Prostate gland (tissue), 2 donors: ENCODE measurements around the gene SUMF2. TPM values are rescaled to one million over a fixed set of nuclear protein-coding genes. Genes with fewer than 3 reads are reported as not detected.
"Not testable (repeated sequence)": the region's sequence is repeated elsewhere in the genome, so short reads cannot be mapped to it uniquely, and the experiment has no call there.

Source experiments
- DNase-seq: peaks from one replicate; pipeline ENCODE4 v3.0.0-alpha.2; 2019; ENCODE audit warnings: low spot score
- H3K27ac ChIP-seq, 2 donors: fragments of 200-600 bp; sonication (generic); 2 replicates each; pipeline ENCODE4 v1.5.1; 2017 to 2019
- H3K27me3 ChIP-seq: fragments of 200-600 bp; sonication (generic); replicated peaks from 2 replicates; pipeline ENCODE4 v1.5.1; 2019; ENCODE audit not compliant: insufficient read depth
- H3K36me3 ChIP-seq, 2 donors: fragments of 200-600 bp; sonication (generic); 1 replicate in 1 of 2; 2 replicates in 1 of 2; pipeline versions ENCODE4 v1.5.1 to v1.8.1; 2017 to 2019
- H3K4me1 ChIP-seq: fragments of 200-600 bp; sonication (generic); replicated peaks from 2 replicates; pipeline ENCODE4 v1.5.1; 2019
- H3K4me3 ChIP-seq, 2 donors: fragments of 200-600 bp; sonication (generic); 2 replicates each; pipeline ENCODE4 v1.5.1; 2017 to 2019
- H3K9me3 ChIP-seq: fragments of 200-600 bp; sonication (generic); 2 replicates; pipeline ENCODE4 v1.5.1; 2017
- POLR2A ChIP-seq: fragments of 450-650 bp; IDR thresholded peaks from one replicate; pipeline ENCODE4 v1.6.1; 2016; ENCODE audit warnings: antibody characterized with exemption, mild to moderate bottlenecking
- POLR2AphosphoS5 ChIP-seq: sonication (generic); formaldehyde crosslinking; IDR thresholded peaks from one replicate; pipeline ENCODE4 v1.6.1; 2017; ENCODE audit warnings: antibody characterized with exemption
- WGBS: methylation state at CpG from one replicate; pipeline ENCODE4 v1.1.5; 2018; 5-methylcytosine and 5-hydroxymethylcytosine counted together
- intact Hi-C: fragments of 100-400 bp; cut with DNase I; formaldehyde crosslinking; loops from one replicate; pipeline ENCODE4 v1.14.2; 2022
- total RNA-seq, 2 donors: library from RNA; depleted of rRNA; stranded (reverse); fragments of >200 nt; gene quantifications; one replicate each; pipeline ENCODE4 v1.1.0, GENCODE V29; 2016
- TF ChIP-seq, protein P1 (sequence below), 4 experiments: fragments of 200-600 bp in 2 of 4; fragments of 450-650 bp in 2 of 4; sonication (generic) in 2 of 4; IDR thresholded peaks; 1 replicate in 3 of 4; 2 replicates in 1 of 4; pipeline ENCODE4 v1.5.1; 2016 to 2019; ENCODE audit warnings: antibody characterized with exemption in 4 of 4, mild to moderate bottlenecking in 2 of 4, moderate library complexity in 2 of 4

Gene SUMF2
- total RNA-seq, 2 donors from 2014 or later, result 152 to 210 TPM

DNA sequence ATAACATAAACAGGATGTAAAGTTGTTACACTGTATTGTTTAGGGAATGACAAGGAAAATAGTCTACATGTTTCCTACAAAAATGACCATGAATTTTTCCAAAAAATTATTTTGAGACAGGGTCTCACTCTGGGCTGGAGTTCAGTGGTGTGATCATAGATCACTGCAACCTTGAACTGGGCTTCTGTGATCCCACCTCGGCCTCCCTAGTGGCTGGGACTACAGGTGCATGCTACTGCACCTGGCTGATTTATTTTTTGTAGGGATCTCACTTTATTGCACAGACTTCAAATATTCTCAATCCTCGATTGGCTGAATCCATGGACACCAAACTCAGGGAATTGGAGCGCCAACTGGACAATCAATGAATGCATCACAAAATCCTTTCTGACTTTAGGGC is 35.6 kb downstream of the SUMF2 start:
- H3K4me3 ChIP-seq, result no peak overlapping the region
- 88% methylated on average over 3 of the region's 3 CpGs for WGBS
- H3K9me3 ChIP-seq, result no peaks in the 10 kb centered on the region
- H3K27ac ChIP-seq, result no peak overlapping the region
- H3K27me3 ChIP-seq, result no peaks in the 10 kb centered on the region
- H3K36me3 ChIP-seq, result peaks cover 0 to 13% of the 10 kb centered on the region in 2 donors
- DNase-seq, result no peak
- H3K4me1 ChIP-seq, result no peaks in the 10 kb centered on the region
- intact Hi-C loops, result no loop called here
- TF ChIP-seq, protein P1, sequence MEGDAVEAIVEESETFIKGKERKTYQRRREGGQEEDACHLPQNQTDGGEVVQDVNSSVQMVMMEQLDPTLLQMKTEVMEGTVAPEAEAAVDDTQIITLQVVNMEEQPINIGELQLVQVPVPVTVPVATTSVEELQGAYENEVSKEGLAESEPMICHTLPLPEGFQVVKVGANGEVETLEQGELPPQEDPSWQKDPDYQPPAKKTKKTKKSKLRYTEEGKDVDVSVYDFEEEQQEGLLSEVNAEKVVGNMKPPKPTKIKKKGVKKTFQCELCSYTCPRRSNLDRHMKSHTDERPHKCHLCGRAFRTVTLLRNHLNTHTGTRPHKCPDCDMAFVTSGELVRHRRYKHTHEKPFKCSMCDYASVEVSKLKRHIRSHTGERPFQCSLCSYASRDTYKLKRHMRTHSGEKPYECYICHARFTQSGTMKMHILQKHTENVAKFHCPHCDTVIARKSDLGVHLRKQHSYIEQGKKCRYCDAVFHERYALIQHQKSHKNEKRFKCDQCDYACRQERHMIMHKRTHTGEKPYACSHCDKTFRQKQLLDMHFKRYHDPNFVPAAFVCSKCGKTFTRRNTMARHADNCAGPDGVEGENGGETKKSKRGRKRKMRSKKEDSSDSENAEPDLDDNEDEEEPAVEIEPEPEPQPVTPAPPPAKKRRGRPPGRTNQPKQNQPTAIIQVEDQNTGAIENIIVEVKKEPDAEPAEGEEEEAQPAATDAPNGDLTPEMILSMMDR (IDR thresholded peaks at IDR 0.05), result no peak
- TF ChIP-seq POLR2A (no peak), POLR2AphosphoS5 (no peak)

DNA sequence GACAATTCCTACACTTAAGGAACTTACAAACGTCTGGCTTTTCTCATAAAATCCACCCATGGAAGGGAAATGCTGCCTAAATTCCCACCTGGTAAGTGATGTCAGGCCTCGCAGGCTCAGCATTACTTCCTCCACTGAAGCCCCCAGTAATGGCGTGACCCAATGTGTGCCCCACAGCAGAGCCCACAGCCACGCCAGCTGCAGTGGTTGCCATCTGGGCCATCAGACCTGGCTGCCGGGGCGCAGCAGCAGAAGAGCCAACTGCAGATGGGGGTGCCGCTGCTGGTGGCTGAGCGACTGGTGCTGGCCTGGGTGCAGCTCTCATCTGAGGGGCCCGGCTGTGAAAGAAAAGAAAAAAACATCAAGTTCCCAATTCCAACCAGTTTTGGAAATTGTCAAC is 40.1 kb downstream of the SUMF2 start:
- H3K4me3 ChIP-seq, H3K27me3 ChIP-seq, H3K4me1 ChIP-seq, H3K9me3 ChIP-seq, H3K27ac ChIP-seq, intact Hi-C loops, DNase-seq: not testable (repeated sequence)
- WGBS, result 89% methylated on average over 9 of the region's 9 CpGs
- peaks cover 0 to 13% of the 10 kb centered on the region in 2 donors for H3K36me3 ChIP-seq

DNA sequence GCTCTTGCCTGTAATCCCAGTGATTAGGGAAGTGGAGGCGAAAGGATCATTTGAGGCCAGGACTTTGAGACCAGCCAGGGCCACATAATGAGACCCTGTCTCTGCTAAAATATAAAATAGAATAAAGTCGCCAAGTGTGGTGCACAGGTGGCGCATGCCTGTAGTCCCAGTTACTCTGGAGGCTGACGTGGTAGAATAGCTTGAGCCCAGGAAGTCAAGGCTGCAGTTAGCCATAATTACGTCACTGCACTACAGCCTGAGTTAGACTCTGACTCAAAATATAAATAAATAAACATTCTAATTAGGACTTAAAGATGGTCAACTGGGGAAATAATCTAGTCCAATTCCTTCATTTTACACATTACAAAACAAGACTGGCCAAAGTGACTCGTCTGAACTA is 41.4 kb downstream of the SUMF2 start:
- H3K27me3 ChIP-seq, result no peaks in the 10 kb centered on the region
- intact Hi-C loops, result no loop called here
- H3K9me3 ChIP-seq, result no peaks in the 10 kb centered on the region
- WGBS, result 14% methylated on average over 6 of the region's 6 CpGs
- H3K4me1 ChIP-seq, result no peaks in the 10 kb centered on the region
- peak overlapping the region; percentile 59 to 83 for H3K4me3 ChIP-seq
- peak overlapping the region; percentile 85 to 91 for H3K27ac ChIP-seq
- TF ChIP-seq POLR2A (no peak), POLR2AphosphoS5 (no peak)
- TF ChIP-seq, protein P1 (IDR thresholded peaks at IDR 0.05), result no peak
- H3K36me3 ChIP-seq, result peaks cover 0 to 13% of the 10 kb centered on the region in 2 donors
- no peak for DNase-seq

DNA sequence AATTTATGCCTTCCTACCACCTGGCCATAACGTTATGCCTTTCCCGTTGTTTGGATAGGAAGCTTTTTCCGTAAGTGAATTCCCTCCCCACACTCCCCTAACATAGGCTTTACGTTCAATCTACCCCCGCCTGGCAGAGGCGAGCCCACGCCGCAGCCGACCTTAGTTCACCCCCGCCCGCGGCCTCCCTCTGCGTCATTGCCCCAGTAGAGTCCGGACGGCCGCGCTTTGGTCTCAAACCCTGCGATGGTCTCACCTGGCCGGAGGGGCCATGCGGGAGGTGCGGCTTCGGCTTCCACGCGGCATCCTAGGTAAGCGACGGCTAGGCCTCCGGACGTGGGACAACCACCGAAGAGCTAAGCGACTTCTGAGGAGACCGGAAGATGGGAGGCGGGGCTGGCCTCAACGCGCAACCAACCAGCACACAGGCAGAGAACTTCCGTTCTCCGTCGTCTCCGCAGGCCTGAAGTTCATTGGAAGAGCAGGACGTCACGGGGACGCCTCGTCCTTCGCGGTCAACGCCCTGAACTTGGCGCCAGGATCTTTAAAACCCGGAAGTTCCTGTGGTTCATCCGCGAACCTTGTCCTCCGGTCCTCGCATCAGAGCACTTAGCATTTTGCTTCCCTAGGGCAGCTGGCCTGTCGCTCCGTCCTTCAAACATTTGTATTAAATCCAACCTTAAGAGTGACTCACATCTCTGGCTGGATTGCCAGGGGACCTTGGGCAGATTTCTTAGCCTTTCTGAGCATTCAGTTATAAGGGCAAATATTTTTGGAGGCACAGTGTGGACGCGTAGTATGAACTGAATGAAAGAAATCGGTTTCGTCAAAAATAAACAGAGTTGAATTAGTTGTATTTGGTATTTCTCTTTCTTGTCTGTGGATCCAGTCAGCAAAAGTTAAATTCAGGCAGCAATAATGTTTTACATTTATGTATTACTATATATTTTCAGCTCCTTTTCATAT is 42.3 kb downstream of the SUMF2 start, which contains the start of gene CHCHD2:
CHCHD2 (minus strand) TSS at position 369 of the 966 bp plus-strand sequence; CDS start at position 306, 63 bp downstream.
- intact Hi-C loops, result no loop called here
- TF ChIP-seq, protein P1 (IDR thresholded peaks at IDR 0.05), result peak in 1 of 4 experiments; percentile 6
- TF ChIP-seq POLR2A (peak; percentile 92), POLR2AphosphoS5 (peak; percentile 94)
- whole genome bisulfite sequencing, result under 1% methylated on average over 57 of the region's 57 CpGs

DNA sequence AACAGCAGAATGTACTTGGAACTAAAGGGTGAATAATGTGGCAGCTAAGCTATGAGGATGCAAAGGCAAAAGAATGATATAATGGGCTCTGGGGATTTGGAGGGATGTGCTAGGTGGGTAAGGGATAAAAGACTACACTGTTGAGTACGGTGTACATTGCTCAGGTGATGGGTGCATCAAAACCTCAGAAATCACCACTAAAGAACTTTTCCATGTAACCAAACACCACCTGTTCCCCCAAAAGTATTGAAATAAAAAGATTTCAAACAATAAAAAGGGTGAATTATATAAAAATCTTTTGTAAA is 43.8 kb downstream of the SUMF2 start:
- no peaks in the 10 kb centered on the region for H3K9me3 ChIP-seq
- no peak overlapping the region for H3K4me3 ChIP-seq
- 97% methylated on average over 1 of the region's 1 CpG for WGBS
- intact Hi-C loops, result no loop called here
- H3K27ac ChIP-seq, result no peak overlapping the region
- no peaks in the 10 kb centered on the region for H3K27me3 ChIP-seq
- H3K36me3 ChIP-seq, result no peaks in the 10 kb centered on the region
- TF ChIP-seq POLR2A (no peak), POLR2AphosphoS5 (no peak)
- TF ChIP-seq, protein P1 (IDR thresholded peaks at IDR 0.05), result no peak
- no peak for DNase-seq
- no peaks in the 10 kb centered on the region for H3K4me1 ChIP-seq

More for the DNA sequence above, 42.3 kb downstream of the SUMF2 start, which contains the start of gene CHCHD2:
- peak within 1 kb of the TSS; percentile 59 to 83 for H3K4me3 ChIP-seq
- H3K4me1 ChIP-seq, result no peaks in the 10 kb centered on the region
- DNase-seq, result peak; percentile 98
- H3K36me3 ChIP-seq, result peaks cover 0 to 5% of the 10 kb centered on the region in 2 donors
- H3K27me3 ChIP-seq, result no peaks in the 10 kb centered on the region
- H3K9me3 ChIP-seq, result no peaks in the 10 kb centered on the region
- H3K27ac ChIP-seq, result peak within 1 kb of the TSS; percentile 85 to 91
